Uterus (tissue), 4 donors: ENCODE results near the gene ATXN10. TPM values are rescaled to one million over a fixed set of nuclear protein-coding genes. Genes with fewer than 3 reads are reported as not detected.
"Not testable (repeated sequence)": the region's sequence is repeated elsewhere in the genome, so short reads cannot be mapped to it uniquely, and the experiment has no call there.

Experiments
- DNase-seq, 2 donors: peaks; one replicate each; pipeline ENCODE4 v3.0.0-alpha.2; 2019 to 2020
- H3K27ac ChIP-seq, 2 donors: fragments of 200-600 bp; sonication (generic); 1 replicate in 1 of 2; 2 replicates in 1 of 2; pipeline ENCODE4 v1.5.1; 2016 to 2018
- H3K27me3 ChIP-seq, 2 donors: fragments of 200-600 bp; sonication (generic); one replicate each; pipeline ENCODE4 v1.5.1; 2018 to 2019; ENCODE audit warnings: control low read depth in 1 of 2
- H3K36me3 ChIP-seq, 2 donors: fragments of 200-600 bp; sonication (generic); one replicate each; pipeline ENCODE4 v1.5.1; 2019; ENCODE audit warnings: control low read depth in 1 of 2
- H3K4me1 ChIP-seq, 2 donors: fragments of 200-600 bp; sonication (generic); one replicate each; pipeline ENCODE4 v1.5.1; 2018 to 2019; ENCODE audit warnings: control low read depth in 1 of 2
- H3K4me3 ChIP-seq, 2 donors: fragments of 200-600 bp; sonication (generic); 1 replicate in 1 of 2; 2 replicates in 1 of 2; pipeline ENCODE4 v1.5.1; 2018 to 2019; ENCODE audit warnings: mild to moderate bottlenecking in 1 of 2
- H3K9me3 ChIP-seq, 2 donors: fragments of 200-600 bp; sonication (generic); one replicate each; pipeline ENCODE4 v1.5.1; 2019; ENCODE audit warnings: control low read depth in 1 of 2
- POLR2A ChIP-seq, 2 donors: fragments of 450-650 bp; IDR thresholded peaks; one replicate each; pipeline ENCODE4 v1.6.1; 2016; ENCODE audit warnings: antibody characterized with exemption in 2 of 2, mild to moderate bottlenecking in 1 of 2, moderate library complexity in 1 of 2
- intact Hi-C: fragments of 100-400 bp; cut with DNase I; formaldehyde crosslinking; loops from one replicate; pipeline ENCODE4 v1.15.1; 2023; ENCODE audit warnings: low total_unique reads
- total RNA-seq, 4 donors: library from RNA; depleted of rRNA in 3 of 4; stranded (reverse); fragments of >200 nt in 3 of 4; gene quantifications; one replicate each; pipeline versions ENCODE4 v1.1.0 to v1.2.4, GENCODE V29; 2014 to 2023
- TF ChIP-seq, protein P1 (sequence below), 4 experiments: fragments of 200-600 bp in 2 of 4; fragments of 450-650 bp in 2 of 4; sonication (generic) in 2 of 4; IDR thresholded peaks; one replicate each; pipeline ENCODE4 v1.5.1; 2016 to 2019; ENCODE audit warnings: antibody characterized with exemption in 4 of 4, mild to moderate bottlenecking in 2 of 4, moderate library complexity in 1 of 4
- donor health status: DM: yes; HTN: yes; CAD: no.

Gene ATXN10
- total RNA-seq, 4 donors from 2014 or later = 251 to 258 (median 253) TPM

DNA sequence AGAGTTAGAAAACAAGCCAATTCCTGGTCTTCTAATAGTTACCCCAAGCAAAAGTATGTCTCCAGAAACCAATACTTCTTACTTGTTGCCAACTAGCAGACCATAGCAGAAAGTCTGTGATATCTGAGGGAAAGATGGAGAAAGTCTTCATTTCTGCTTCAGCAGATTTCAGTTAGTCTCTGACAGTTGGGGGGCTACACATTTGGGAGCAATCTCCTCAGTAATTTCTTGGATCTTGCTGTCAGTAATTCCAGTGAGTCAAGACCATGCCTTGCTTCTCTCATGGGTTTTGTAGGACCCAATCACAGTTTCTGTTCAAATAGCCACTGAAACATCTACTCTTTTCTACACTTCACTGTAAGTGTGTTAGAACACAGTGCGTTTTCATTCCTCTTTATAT lies 118.8 kb downstream of the ATXN10 start:
- intact Hi-C loops = no loop called here
- TF ChIP-seq, protein P1, sequence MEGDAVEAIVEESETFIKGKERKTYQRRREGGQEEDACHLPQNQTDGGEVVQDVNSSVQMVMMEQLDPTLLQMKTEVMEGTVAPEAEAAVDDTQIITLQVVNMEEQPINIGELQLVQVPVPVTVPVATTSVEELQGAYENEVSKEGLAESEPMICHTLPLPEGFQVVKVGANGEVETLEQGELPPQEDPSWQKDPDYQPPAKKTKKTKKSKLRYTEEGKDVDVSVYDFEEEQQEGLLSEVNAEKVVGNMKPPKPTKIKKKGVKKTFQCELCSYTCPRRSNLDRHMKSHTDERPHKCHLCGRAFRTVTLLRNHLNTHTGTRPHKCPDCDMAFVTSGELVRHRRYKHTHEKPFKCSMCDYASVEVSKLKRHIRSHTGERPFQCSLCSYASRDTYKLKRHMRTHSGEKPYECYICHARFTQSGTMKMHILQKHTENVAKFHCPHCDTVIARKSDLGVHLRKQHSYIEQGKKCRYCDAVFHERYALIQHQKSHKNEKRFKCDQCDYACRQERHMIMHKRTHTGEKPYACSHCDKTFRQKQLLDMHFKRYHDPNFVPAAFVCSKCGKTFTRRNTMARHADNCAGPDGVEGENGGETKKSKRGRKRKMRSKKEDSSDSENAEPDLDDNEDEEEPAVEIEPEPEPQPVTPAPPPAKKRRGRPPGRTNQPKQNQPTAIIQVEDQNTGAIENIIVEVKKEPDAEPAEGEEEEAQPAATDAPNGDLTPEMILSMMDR (IDR thresholded peaks at IDR 0.05) = no peak
- TF ChIP-seq POLR2A (IDR thresholded peaks at IDR 0.05) = no peak

DNA sequence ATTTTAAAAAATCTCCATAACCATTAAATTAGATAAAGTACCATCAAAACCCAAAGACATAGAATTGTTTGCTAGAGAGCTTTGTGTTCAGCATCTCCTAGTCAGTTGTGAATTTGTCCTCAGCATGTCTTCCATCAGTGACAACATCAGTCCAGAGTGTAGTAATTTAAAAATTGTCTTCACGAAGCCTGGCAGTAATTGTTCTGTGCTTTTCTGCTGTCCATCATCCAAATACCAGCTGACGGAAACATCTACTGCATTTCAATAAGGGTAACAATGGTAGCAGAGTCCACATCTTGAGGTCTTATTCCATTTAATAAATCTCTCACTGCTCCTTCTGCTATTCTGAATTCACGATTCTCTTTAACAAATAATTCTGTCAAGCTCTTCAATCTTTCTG lies 121.5 kb downstream of the ATXN10 start:
- no peaks in the 10 kb centered on the region for H3K4me1 ChIP-seq
- no peak for TF ChIP-seq POLR2A (IDR thresholded peaks at IDR 0.05)
- TF ChIP-seq, protein P1 (IDR thresholded peaks at IDR 0.05) = no peak
- peaks cover 0 to 28% of the 10 kb centered on the region in 2 donors for H3K9me3 ChIP-seq
- intact Hi-C loops = no loop called here
- H3K27me3 ChIP-seq = no peaks in the 10 kb centered on the region
- no peak overlapping the region for H3K4me3 ChIP-seq
- H3K36me3 ChIP-seq = no peaks in the 10 kb centered on the region
- no peak for DNase-seq
- H3K27ac ChIP-seq = no peak overlapping the region

More for the DNA sequence above, 118.8 kb downstream of the ATXN10 start:
- no peaks in the 10 kb centered on the region for H3K27me3 ChIP-seq
- no peak overlapping the region for H3K4me3 ChIP-seq
- DNase-seq = no peak
- H3K27ac ChIP-seq = no peak overlapping the region
- no peaks in the 10 kb centered on the region for H3K36me3 ChIP-seq
- H3K4me1 ChIP-seq = no peaks in the 10 kb centered on the region
- peaks cover 0 to 13% of the 10 kb centered on the region in 2 donors for H3K9me3 ChIP-seq

DNA sequence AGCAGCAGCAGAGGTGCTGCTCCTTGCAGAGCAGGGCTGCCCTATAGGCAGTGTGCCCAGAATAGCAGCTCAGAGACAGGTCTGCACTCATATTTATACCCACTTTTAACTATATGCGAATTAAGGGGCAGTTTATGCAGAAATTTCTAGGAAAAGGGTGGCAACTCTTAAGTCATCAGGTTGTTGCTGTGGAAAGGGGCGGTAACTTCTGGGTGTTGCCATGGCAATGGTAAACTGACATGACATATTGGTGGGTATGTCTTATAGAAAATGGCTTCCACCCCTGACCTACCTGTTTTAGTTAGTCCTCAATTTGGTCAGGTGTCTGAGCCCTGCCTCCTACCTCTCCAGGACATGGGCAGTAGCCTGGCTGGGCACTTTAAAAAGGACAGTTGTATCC lies 122.3 kb downstream of the ATXN10 start:
- no peak for TF ChIP-seq POLR2A (IDR thresholded peaks at IDR 0.05)
- TF ChIP-seq, protein P1 (IDR thresholded peaks at IDR 0.05) = no peak
- no peak overlapping the region for H3K27ac ChIP-seq
- H3K4me3 ChIP-seq = no peak overlapping the region
- no peaks in the 10 kb centered on the region for H3K36me3 ChIP-seq
- H3K4me1 ChIP-seq = no peaks in the 10 kb centered on the region
- peaks cover 0 to 28% of the 10 kb centered on the region in 2 donors for H3K9me3 ChIP-seq
- no peak for DNase-seq
- H3K27me3 ChIP-seq = no peaks in the 10 kb centered on the region
- intact Hi-C loops = no loop called here

GRCh38 chr22:45796009-45796408 lies 124.4 kb downstream of the ATXN10 start:
- H3K36me3 ChIP-seq, intact Hi-C loops, H3K4me1 ChIP-seq, H3K27me3 ChIP-seq, H3K27ac ChIP-seq, DNase-seq, H3K4me3 ChIP-seq: not testable (repeated sequence)
- H3K9me3 ChIP-seq = peaks cover 0 to 28% of the 10 kb centered on the region in 2 donors

GRCh38 chr22:45799291-45799690 lies 127.7 kb downstream of the ATXN10 start:
- no peak for DNase-seq
- no peak overlapping the region for H3K4me3 ChIP-seq
- no peaks in the 10 kb centered on the region for H3K27me3 ChIP-seq
- peaks cover 0 to 26% of the 10 kb centered on the region in 2 donors for H3K9me3 ChIP-seq
- intact Hi-C loops = no loop called here
- no peaks in the 10 kb centered on the region for H3K4me1 ChIP-seq
- TF ChIP-seq, protein P1 (IDR thresholded peaks at IDR 0.05) = no peak
- no peak for TF ChIP-seq POLR2A (IDR thresholded peaks at IDR 0.05)
- no peak overlapping the region for H3K27ac ChIP-seq
- no peaks in the 10 kb centered on the region for H3K36me3 ChIP-seq

DNA sequence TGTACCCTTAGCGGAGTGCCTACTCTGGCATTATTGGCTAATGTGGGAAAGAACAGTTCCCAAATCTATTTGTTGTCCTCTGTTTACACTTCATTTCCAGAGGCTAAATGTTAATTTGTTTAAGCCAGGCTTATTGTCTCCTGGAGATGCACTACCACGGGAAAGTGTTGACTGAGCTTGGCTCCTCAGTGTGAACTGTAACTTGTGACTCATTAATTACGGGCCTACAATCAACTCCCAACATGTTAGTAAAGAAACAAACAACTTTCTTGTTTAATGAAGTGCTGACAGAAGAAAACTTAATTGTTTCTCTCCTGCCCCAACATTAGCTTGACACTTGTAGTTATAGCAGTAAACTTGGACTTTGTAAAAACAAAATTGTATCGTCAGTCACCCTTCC lies 130.4 kb downstream of the ATXN10 start:
- TF ChIP-seq POLR2A (IDR thresholded peaks at IDR 0.05) = no peak
- TF ChIP-seq, protein P1 (IDR thresholded peaks at IDR 0.05) = no peak
- H3K4me3 ChIP-seq = no peak overlapping the region
- intact Hi-C loops = no loop called here
- no peak for DNase-seq
- no peaks in the 10 kb centered on the region for H3K36me3 ChIP-seq
- no peaks in the 10 kb centered on the region for H3K27me3 ChIP-seq
- no peaks in the 10 kb centered on the region for H3K4me1 ChIP-seq
- no peaks in the 10 kb centered on the region for H3K9me3 ChIP-seq
- H3K27ac ChIP-seq = no peak overlapping the region
